ENCODE measurements around the gene L3HYPDH. TPM values are rescaled to one million over a fixed set of nuclear protein-coding genes. Genes with fewer than 3 reads are reported as not detected.
A peak's percentile ranks its signal among the peaks of the same experiment; 100 is the strongest.

The L3HYPDH gene
- polyA plus RNA-seq, 1 of the 3 experiments (the other 2 are of a cell fraction), result 66.2 TPM

- H2AFZ ChIP-seq (ENCODE audit: low read depth), result no peak overlapping the region
- CTCF ChIA-PET, result interaction anchor here (0.6 to 2.1 kb wide), 5 partner anchors 15 to 304 kb away, joined by 3 to 9 read pairs (median 5); no protein-coding TSS in a partner anchor
- POLR2A ChIA-PET, result no interaction called here
- no peaks in the 10 kb centered on the region for H3K27me3 ChIP-seq (ENCODE audit: insufficient read depth)
- H3K4me1 ChIP-seq (ENCODE audit: control insufficient read depth in 1 of 2, insufficient read depth in 2 of 2, low read depth in 1 of 2, low read length in 1 of 2), result peaks cover 8 to 11% of the 10 kb centered on the region in 2 experiments; a peak in 2 of 4 replicates
- no peaks in the 10 kb centered on the region for H3K9me3 ChIP-seq
- DNase-seq, result no peak
- 0 out of 2 replicates have a peak overlapping the region, but pooled peaks have one; percentile 11 for H3K4me2 ChIP-seq
- peaks cover 2 to 6% of the 10 kb centered on the region in 2 experiments for H3K36me3 ChIP-seq (replicated peaks in 1 of 2; ENCODE audit: control insufficient read depth in 1 of 2, insufficient read depth in 2 of 2, low read length in 1 of 2)
- H3K27ac ChIP-seq (ENCODE audit: low read depth in 2 of 2, low read length in 1 of 2), result peak overlapping the region in 1 of 2 experiments; percentile 21; a peak in 2 of 4 replicates
- H4K20me1 ChIP-seq (ENCODE audit: insufficient read depth), result no peaks in the 10 kb centered on the region
- no peak overlapping the region for H3K4me3 ChIP-seq (ENCODE audit: low read depth in 2 of 2, low read length in 1 of 2)
- H3F3A ChIP-seq (replicated peaks; ENCODE audit: insufficient read depth), result no peaks in the 10 kb centered on the region
- H3K9me2 ChIP-seq, result no peaks in the 10 kb centered on the region
- no peak overlapping the region for H3K9ac ChIP-seq
- 86% methylated on average over 1 of the region's 1 CpG for WGBS (ENCODE audit: low lambda C conversion rate)
- no peak for TF ChIP-seq SIN3A (IDR thresholded peaks at IDR 0.05; ENCODE audit: borderline replicate concordance, low read depth, low read length)
- peak; percentile 39; the same call in 1 of the 2 replicates for TF ChIP-seq TCF12 (IDR thresholded peaks at IDR 0.05)
- 0 out of 2 replicates have a peak, but pooled peaks have one; percentile 8 for TF ChIP-seq SMC3 (IDR thresholded peaks at IDR 0.05; ENCODE audit: low read depth, low read length)
- TF ChIP-seq RAD21 (IDR thresholded peaks at IDR 0.05; ENCODE audit: low read length), result peak; percentile 39
- no peak for TF ChIP-seq EP300 (IDR thresholded peaks at IDR 0.05; ENCODE audit: borderline replicate concordance in 1 of 2, low read depth in 1 of 2, low read length in 1 of 2)
- peak; percentile 55 for TF ChIP-seq CTCF (IDR thresholded peaks at IDR 0.05)
- TF ChIP-seq, protein P1, sequence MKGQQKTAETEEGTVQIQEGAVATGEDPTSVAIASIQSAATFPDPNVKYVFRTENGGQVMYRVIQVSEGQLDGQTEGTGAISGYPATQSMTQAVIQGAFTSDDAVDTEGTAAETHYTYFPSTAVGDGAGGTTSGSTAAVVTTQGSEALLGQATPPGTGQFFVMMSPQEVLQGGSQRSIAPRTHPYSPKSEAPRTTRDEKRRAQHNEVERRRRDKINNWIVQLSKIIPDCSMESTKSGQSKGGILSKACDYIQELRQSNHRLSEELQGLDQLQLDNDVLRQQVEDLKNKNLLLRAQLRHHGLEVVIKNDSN (IDR thresholded peaks at IDR 0.05; ENCODE audit: borderline replicate concordance, low read depth), result no peak
- 0 out of 2 replicates have a peak, but pooled peaks have one; percentile 14 for TF ChIP-seq FOSL2 (IDR thresholded peaks at IDR 0.05; ENCODE audit: borderline replicate concordance, low read depth)
- H3K79me2 ChIP-seq (ENCODE audit: insufficient read depth), result no peaks in the 10 kb centered on the region
Measured at GRCh38 chr14:59428581-59429012, 55.6 kb downstream of the L3HYPDH start.

GRCh38 chr14:59427653-59428580 lies 56.3 kb downstream of the L3HYPDH start:
- H3K27ac ChIP-seq (ENCODE audit: low read depth in 2 of 2, low read length in 1 of 2), result peak overlapping the region in 1 of 2 experiments; percentile 21; a peak in 1 of 4 replicates
- POLR2A ChIA-PET, result no interaction called here

More at GRCh38 chr14:59427653-59428580, 56.3 kb downstream of the L3HYPDH start:
- Histone ChIP-seq H3K9me2 (no peaks in the 10 kb centered on the region), H3K36me3 (replicated peaks in 1 of 2; ENCODE audit: control insufficient read depth in 1 of 2, insufficient read depth in 2 of 2, low read length in 1 of 2) (peaks cover 2 to 6% of the 10 kb centered on the region in 2 experiments), H3K4me2 (0 out of 2 replicates have a peak overlapping the region, but pooled peaks have one; percentile 11), H3K4me3 (ENCODE audit: low read depth in 2 of 2, low read length in 1 of 2) (no peak overlapping the region), H3K79me2 (ENCODE audit: insufficient read depth) (no peaks in the 10 kb centered on the region), H2AFZ (ENCODE audit: low read depth) (no peak overlapping the region), H3K9me3 (no peaks in the 10 kb centered on the region), H3F3A (replicated peaks; ENCODE audit: insufficient read depth) (no peaks in the 10 kb centered on the region), H3K9ac (no peak overlapping the region), H3K27me3 (ENCODE audit: insufficient read depth) (no peaks in the 10 kb centered on the region), H4K20me1 (ENCODE audit: insufficient read depth) (no peaks in the 10 kb centered on the region), H3K4me1 (ENCODE audit: control insufficient read depth in 1 of 2, insufficient read depth in 2 of 2, low read depth in 1 of 2, low read length in 1 of 2) (peaks cover 8 to 11% of the 10 kb centered on the region in 2 experiments; a peak in 2 of 4 replicates)
- no peak for DNase-seq
- TF ChIP-seq, protein P2, sequence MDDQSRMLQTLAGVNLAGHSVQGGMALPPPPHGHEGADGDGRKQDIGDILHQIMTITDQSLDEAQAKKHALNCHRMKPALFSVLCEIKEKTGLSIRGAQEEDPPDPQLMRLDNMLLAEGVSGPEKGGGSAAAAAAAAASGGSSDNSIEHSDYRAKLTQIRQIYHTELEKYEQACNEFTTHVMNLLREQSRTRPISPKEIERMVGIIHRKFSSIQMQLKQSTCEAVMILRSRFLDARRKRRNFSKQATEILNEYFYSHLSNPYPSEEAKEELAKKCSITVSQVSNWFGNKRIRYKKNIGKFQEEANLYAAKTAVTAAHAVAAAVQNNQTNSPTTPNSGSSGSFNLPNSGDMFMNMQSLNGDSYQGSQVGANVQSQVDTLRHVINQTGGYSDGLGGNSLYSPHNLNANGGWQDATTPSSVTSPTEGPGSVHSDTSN (IDR thresholded peaks at IDR 0.05), result no peak
- TF ChIP-seq JUND (IDR thresholded peaks at IDR 0.05) (no peak), ZBTB33 (IDR thresholded peaks at IDR 0.05; ENCODE audit: borderline replicate concordance, low read depth) (no peak)
- CTCF ChIA-PET, result interaction anchor here (1.0 to 2.1 kb wide), 3 partner anchors 299 to 303 kb away, joined by 3 to 9 read pairs (median 5); no protein-coding TSS in a partner anchor
- WGBS (ENCODE audit: low lambda C conversion rate), result 90% methylated on average over 13 of the region's 13 CpGs

Data from SK-N-SH (cell line).